Measurements from ENCODE around the gene DNAI4. TPM values are rescaled to one million over a fixed set of nuclear protein-coding genes. Genes with fewer than 3 reads are reported as not detected.
"Not testable (repeated sequence)": the region's sequence is repeated elsewhere in the genome, so short reads cannot be mapped to it uniquely, and the experiment has no call there.

Gene DNAI4
- total and polyA plus RNA-seq, 2 donors (not counting 1 experiment from before 2014, with no cell fraction given): 2.0 to 12.1 TPM

DNA sequence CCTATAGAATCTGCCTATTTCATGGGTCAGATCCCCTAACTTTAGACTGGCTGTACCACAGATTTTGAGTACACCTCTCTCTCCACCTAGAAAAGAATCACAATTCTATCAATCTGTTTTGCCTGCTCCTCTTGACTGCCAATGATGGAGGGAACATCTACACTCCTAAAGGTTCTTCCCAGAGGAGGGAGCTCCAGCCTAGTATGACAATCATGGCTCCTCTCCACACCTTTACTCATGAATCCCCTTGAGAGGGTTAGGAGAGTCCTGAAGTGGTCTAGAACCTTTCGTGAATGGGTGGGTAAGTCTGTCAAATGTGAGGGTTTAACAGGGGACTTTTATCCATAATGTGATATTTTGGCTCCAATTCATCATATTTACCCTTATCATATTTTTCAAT, 48.0 kb downstream of the DNAI4 start:
- no peak for TF ChIP-seq CTCF (conservative IDR thresholded peaks at IDR 0.05 in 1 of 2, IDR thresholded peaks at IDR 0.05 in 1 of 2; ENCODE audit: low read depth in 1 of 2, low read length in 2 of 2)
- no peak for TF ChIP-seq EZH2 (IDR thresholded peaks at IDR 0.05; ENCODE audit: low read length, missing control alignments)
- Histone ChIP-seq H4K20me1 (ENCODE audit: control insufficient read depth, extremely low read depth, insufficient read depth, low read length) (no peaks in the 10 kb centered on the region), H3K4me3 (replicated peaks in 1 of 4; ENCODE audit: control extremely low read depth in 1 of 4, insufficient read depth in 1 of 4, low read depth in 3 of 4, low read length in 4 of 4) (no peak overlapping the region), H3K4me1 (ENCODE audit: control insufficient read depth, extremely low read depth, insufficient read depth, low read length) (no peaks in the 10 kb centered on the region), H3K36me3 (ENCODE audit: control insufficient read depth, insufficient read depth, low read length) (no peaks in the 10 kb centered on the region), H3K27me3 (ENCODE audit: control insufficient read depth, insufficient read depth, low read length) (no peaks in the 10 kb centered on the region), H3K4me2 (ENCODE audit: extremely low read depth, insufficient read depth, low read length) (no peak overlapping the region), H3K27ac (ENCODE audit: insufficient read depth, low read length) (no peak overlapping the region), H2AFZ (ENCODE audit: low read length) (no peak overlapping the region), H3K9me3 (ENCODE audit: control insufficient read depth, insufficient read depth, low read depth, low read length) (no peaks in the 10 kb centered on the region), H3K79me2 (ENCODE audit: control insufficient read depth, insufficient read depth, low read length) (no peaks in the 10 kb centered on the region), H3K9ac (ENCODE audit: insufficient read depth, low read length) (no peak overlapping the region)
- no peak for DNase-seq (ENCODE audit: low read depth in 2 of 2)

GRCh38 chr1:66873111-66873510, 51.5 kb downstream of the DNAI4 start:
- no peaks in the 10 kb centered on the region for H3K79me2 ChIP-seq (ENCODE audit: control insufficient read depth, insufficient read depth, low read length)
- no peaks in the 10 kb centered on the region for H4K20me1 ChIP-seq (ENCODE audit: control insufficient read depth, extremely low read depth, insufficient read depth, low read length)
- H2AFZ ChIP-seq (ENCODE audit: low read length): no peak overlapping the region
- H3K9ac ChIP-seq (ENCODE audit: insufficient read depth, low read length): no peak overlapping the region
- H3K4me2 ChIP-seq (ENCODE audit: extremely low read depth, insufficient read depth, low read length): no peak overlapping the region
- H3K4me1 ChIP-seq (ENCODE audit: control insufficient read depth, extremely low read depth, insufficient read depth, low read length): no peaks in the 10 kb centered on the region
- no peaks in the 10 kb centered on the region for H3K9me3 ChIP-seq (ENCODE audit: control insufficient read depth, insufficient read depth, low read depth, low read length)
- H3K36me3 ChIP-seq (ENCODE audit: control insufficient read depth, insufficient read depth, low read length): no peaks in the 10 kb centered on the region
- H3K27ac ChIP-seq (ENCODE audit: insufficient read depth, low read length): no peak overlapping the region
- TF ChIP-seq CTCF (conservative IDR thresholded peaks at IDR 0.05 in 1 of 2, IDR thresholded peaks at IDR 0.05 in 1 of 2; ENCODE audit: low read depth in 1 of 2, low read length in 2 of 2): no peak
- TF ChIP-seq EZH2 (IDR thresholded peaks at IDR 0.05; ENCODE audit: low read length, missing control alignments): no peak
- no peak for DNase-seq (ENCODE audit: low read depth in 2 of 2)
- H3K4me3 ChIP-seq (replicated peaks in 1 of 4; ENCODE audit: control extremely low read depth in 1 of 4, insufficient read depth in 1 of 4, low read depth in 3 of 4, low read length in 4 of 4): no peak overlapping the region
- H3K27me3 ChIP-seq (ENCODE audit: control insufficient read depth, insufficient read depth, low read length): no peaks in the 10 kb centered on the region

DNA sequence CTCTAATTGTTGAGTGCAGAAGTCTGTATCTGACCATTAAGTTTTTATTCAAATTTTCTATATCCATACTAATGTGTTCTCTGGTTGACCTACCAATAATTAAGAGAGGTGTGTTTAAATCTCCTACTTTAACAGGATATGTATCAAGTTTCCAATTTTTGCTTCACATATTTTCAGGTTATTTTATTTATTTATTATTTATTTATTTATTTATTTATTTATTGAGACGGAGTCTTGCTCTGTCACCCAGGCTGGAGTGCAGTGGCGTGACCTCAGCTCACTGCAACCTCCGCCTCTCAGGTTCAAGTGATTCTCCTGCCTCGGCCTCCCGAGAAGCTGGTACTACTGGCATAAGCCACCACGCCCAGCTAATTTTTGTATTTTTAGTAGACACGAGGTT, 52.6 kb downstream of the DNAI4 start:
- H3K27ac ChIP-seq (ENCODE audit: insufficient read depth, low read length); H3K4me3 ChIP-seq (replicated peaks in 1 of 4; ENCODE audit: control extremely low read depth in 1 of 4, insufficient read depth in 1 of 4, low read depth in 3 of 4, low read length in 4 of 4); H3K36me3 ChIP-seq (ENCODE audit: control insufficient read depth, insufficient read depth, low read length); H3K4me1 ChIP-seq (ENCODE audit: control insufficient read depth, extremely low read depth, insufficient read depth, low read length); H3K27me3 ChIP-seq (ENCODE audit: control insufficient read depth, insufficient read depth, low read length); DNase-seq (ENCODE audit: low read depth in 2 of 2); H3K4me2 ChIP-seq (ENCODE audit: extremely low read depth, insufficient read depth, low read length); H3K79me2 ChIP-seq (ENCODE audit: control insufficient read depth, insufficient read depth, low read length); H3K9me3 ChIP-seq (ENCODE audit: control insufficient read depth, insufficient read depth, low read depth, low read length); H4K20me1 ChIP-seq (ENCODE audit: control insufficient read depth, extremely low read depth, insufficient read depth, low read length); H2AFZ ChIP-seq (ENCODE audit: low read length); H3K9ac ChIP-seq (ENCODE audit: insufficient read depth, low read length): not testable (repeated sequence)

Data from fibroblast of lung (primary cell).